GM18868 (cell line): Measurements from ENCODE around the gene TM9SF2.

Experiments
- ATAC-seq: cut with Tn5 transposase; IDR thresholded peaks from one replicate; pipeline ENCODE4 v1.9.1; 2021; ENCODE audit warnings: mild to moderate bottlenecking, moderate library complexity; ENCODE audit not compliant: unreplicated experiment

Gene TM9SF2

DNA sequence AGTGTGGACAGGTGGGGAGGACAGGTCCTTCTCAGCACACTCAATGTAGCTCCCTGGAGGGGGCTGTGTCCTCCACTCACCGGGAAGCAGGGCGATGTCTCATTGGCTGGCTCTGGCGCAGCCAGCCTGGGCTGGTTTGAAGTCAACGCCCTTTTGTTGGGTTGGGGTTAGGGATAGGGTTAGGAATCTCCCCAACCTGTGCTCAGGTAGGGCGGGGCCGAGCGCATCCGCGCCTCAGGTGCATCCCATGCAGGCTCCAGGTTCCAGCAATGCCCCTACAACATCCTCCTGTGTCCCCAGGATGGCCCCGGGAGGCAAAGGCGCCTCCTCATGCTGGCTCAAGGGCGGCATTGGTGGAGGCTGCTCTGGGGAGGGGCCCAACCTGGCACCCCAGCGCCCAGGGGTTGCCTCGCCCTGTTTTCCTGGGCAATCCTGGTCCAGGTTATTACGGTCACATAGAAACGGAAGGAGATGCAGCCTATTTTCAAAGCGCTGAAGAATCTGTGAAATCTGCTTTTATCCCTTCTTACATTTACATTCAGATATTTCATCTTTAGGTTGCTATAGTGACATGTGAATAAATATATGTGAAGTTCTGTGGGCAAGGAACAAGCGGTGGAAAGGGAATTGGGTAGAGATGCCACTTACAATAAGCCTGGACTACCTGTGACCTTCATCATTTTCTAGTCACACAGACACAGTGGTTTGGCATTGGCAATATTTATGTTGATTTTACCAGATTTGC lies 74.3 kb downstream of the TM9SF2 start:
- no peak for ATAC-seq

DNA sequence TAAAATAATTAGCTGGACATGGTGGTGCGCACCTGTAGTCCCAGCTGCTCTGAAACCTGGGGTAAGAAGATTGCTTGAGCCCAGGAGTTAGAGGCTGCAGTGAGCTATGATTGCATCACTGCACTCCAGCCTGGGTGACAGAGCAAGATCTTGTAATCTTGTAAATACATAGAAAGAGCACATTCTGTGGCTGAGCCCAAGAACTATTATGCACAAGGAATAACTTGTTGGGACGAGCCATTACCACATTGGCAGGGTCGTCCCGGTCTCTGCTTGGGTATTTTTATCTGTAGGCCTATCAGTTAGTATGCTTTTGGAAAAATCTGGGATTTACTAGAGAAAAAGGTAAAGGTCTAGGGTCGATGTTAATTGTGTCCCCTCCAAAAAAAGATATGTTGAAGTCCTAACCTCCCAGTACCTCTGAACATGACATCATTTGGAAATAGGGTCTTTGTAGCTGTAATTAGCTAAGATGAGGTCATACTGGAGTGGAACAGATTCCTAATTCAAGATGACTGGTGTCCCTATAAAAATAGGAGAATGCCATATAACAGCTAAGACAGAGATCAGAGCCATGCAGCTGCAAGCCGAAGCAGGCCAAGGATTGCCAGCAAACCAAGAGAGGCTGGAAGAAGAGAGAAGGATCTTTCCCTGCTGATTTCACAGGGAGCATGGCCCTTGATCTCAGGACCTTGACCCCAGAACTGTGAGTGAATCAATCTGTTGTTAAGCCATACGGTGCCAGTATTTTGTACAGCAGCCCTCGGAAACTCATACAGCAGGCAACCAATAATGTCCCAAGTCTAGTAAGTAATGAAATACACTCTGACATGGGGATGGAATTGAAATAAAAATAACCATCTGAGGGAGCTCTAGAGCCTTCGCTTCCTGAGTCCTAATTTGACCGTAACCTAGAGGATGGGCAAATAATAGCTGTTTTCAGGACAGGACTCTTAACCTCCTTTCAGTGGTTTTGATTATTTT lies 77.0 kb downstream of the TM9SF2 start:
- ATAC-seq: no peak

DNA sequence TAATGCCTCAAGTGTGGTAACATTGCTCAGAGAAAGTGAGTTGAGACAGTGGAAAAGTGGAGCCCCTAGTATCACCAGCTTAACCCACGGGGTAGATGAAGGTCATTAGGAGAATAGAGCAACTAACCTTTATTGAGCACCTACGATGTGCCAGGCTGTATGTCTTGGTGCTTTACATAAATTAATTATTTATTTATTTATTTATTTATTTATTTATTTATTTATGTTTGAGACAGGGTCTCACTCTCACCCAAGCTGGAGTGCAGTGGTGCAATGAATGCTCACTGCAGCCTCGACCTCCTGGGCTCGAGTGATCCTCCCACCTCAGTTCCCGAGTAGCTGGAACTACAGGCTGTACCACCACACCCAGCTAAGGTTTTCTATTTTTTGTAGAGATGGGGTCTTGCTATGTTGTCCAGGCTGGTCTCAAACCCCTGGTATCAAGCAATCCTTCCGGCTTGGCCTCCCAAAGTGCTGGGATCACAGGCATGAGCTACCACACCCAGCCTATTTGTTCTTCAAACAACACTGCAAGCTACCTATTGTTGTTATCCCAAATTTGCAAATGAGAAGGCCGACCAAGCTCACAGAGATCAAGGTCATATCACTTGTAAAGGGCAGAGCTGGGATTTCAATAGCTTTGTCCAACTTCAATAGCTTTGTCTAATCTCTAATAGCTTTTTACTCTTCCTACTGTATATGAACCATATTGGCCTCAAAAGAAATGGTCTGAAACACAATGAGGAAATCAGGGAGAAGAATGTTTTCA lies 79.4 kb downstream of the TM9SF2 start:
- ATAC-seq: no peak

DNA sequence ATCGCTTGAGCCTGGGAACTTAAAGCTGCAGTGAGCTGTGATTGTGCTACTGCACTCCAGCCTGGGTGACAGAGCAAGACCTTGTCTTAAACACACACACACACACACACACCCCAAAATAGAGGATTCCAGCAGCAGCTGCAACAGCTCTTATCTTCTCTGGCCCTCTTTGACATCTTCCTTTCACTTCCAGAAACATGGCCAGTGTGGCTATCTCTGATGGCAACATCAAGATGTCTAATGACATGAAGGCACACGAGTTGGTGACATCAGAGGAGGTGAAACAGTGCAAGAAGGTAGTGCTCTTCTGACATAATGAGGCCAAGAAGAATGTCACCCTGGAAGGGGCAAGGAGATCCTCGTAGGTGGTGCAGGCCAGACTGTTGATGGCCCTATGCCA lies 81.2 kb downstream of the TM9SF2 start:
- ATAC-seq: no peak

DNA sequence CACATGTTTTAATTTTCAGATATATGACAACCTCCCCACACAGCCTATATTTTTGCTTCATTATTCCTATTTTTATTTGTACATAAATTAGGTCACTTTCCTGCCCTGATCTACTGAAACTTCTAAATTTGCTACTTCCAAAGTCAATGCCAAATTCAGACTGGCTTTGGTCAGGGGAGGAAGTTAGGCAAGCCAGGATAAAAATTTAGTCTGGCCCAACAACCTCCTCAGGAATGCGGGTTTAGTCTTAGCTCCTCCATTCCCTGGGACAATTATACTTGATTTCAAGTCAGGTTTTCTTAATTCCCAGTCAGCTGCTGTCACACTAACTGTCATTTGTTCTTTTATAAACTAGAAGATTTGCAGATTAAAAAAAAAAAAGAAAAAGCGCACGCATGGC lies 84.3 kb downstream of the TM9SF2 start:
- no peak for ATAC-seq

DNA sequence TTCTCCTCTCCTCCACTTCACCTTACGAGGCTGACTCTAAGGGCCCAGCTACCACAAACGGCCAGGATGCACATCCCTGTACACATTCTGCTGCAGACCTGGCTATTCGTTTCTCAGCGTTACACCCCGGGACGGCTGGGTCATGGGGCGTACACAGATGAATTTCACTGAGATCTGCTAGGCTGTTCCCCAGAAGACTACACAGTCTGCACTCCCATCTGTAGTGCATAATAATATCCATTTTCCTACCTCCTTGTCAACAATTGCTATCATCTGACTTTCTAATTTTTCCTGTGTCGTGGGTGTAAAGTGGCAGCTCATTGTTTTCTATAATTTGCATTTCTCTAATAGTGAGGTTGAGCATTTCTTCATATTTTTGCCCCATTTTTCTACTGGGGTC lies 85.7 kb downstream of the TM9SF2 start:
- ATAC-seq: no peak

DNA sequence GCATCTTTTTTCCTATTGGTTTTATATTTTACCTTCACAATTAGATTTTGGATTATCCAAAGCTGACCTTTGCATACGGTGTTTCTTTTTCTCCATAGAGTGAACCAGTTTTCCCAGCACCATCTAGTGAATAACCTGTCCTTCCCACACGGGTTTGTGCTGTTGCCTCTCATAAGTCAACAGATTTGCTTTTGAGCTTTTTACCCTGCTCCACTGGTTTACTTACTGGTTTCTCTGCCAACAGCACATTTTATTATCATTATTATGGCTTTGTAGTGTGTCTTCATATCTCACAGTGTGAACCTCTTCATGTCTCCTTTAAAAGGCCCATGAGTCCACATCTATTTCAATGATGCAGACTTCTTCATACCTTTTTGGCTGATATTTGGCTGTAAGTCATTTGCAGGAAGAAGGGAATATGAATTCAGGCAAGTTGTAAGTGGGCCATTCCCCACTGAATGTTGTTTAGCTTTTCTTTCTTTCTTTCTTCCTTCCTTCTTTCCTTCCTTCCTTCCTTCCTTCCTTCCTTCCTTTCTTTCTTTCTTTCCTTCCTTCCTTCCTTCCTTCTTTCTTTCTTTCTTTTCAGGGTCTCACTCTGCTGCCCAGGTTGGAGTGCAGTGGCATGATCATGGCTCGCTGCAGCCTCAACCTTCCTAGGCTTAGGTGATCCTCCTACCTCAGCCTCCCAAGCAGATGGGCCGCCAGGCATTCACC lies 86.8 kb downstream of the TM9SF2 start:
- no peak for ATAC-seq

DNA sequence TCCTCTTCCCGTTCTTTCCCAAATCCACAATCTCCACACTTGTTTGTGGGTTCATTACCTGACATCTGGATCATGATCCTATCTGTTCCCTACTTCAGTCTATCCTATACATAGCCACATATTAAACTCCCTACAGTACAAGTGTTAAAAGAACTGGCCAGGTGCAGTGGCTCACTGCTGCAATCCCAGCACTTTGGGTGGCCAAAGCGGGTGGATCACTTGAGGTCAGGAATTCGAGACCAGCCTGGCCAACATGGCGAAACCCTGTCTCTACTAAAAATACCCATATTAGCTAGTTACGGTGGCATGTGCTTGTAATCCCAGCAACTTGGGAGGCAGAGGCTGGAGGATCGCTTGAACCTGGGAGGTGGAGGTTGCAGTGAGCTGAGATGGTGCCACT lies 88.3 kb downstream of the TM9SF2 start:
- ATAC-seq: no peak

DNA sequence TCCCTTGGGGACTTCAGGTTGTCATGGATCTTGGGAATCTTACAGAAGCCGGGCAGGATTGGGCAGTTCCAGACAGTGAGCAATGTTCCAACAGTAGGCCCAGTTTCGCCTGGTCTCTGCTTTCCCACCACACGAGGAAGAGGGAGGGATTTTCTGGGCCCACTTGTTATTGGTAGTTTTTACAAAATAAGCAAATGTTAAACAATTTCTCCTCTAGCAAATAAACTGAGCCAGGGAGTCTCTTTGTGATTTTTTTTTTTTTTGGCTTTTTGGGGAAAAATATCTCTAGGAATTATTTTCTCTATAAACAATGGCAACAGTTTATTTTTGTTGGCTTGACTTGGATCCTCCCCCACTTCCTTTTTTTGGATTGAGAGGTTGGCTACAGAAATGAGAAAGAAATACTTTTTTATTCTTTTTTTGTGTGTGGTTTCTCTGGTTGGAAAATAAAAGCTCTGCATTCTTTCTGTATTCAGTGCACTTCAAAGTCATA lies 89.3 kb downstream of the TM9SF2 start:
- ATAC-seq: no peak

DNA sequence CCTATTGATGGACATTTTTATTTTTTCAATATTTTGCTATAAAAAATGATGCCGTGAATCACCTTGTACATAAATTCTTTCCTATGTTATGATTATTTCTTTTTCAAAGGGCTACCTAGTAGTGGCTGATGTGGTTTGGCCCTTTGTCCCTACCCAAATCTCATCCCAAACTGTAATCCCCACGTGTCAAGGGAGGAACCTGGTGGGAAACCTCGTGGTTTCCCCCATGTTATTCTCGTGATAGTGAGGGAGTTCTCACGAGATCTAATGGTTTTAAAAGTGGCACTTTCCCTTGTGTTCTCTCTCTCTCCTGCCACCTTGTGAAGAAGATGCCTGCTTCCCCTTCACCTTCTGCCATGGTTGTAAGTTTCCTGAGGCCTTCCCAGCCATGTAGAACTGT lies 94.9 kb downstream of the TM9SF2 start:
- no peak for ATAC-seq

DNA sequence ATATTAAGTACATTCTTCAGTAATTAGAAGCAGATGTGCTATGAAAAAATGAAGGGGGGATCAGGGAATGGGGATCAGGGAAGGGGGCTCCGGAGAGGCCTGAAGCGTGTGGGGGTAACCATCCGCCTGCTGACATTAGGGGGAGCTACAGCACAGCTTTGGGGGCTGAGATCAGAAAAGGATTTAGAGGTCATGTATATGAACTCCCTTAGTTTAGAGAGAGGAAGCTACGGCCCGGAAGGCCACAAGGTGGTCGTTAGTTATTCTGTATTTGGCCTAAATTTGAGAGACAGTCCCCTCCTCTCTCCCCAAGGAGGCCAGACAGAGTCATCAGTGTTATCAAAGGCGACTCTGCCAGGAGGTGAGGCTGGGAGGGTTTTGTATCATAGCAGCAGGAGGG lies 99.0 kb downstream of the TM9SF2 start:
- ATAC-seq: no peak

DNA sequence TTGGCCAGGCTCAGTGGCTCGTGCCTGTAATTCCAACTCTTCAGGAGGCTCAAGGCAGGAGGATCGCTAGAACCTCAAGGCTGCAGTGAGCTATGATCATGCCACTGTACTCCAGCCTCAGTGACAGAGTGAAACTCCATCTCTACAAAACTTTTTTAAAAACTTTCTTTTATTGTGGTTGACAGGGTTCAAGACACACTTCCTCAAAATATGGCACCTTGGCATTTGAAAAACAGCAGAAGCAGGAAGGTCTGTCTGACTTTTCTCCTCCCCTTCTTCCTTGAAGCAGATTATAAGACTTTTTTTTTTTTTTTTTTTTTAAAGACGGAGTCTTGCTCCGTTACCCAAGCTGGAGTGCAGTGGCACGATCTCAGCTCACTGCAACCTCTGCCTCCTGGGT lies 100.3 kb downstream of the TM9SF2 start:
- no peak for ATAC-seq

DNA sequence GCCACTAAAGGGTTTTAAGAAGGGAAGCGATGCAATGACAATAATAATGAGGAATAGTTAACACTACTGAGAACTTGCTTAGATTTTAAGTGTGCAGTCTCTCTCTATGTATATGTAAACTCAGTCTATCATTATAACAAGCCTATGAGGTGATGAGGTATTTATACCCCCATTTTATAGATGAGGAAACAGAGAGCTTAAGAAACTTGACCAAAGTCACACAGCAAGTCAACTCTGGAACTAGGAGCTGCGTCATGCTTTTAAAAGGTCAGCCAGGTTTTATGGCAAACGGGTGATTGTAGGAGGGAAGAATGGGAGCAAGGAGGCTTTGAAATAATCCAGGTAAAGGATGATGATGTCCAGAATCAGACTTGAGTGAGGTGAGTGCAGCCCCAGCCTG lies 103.4 kb downstream of the TM9SF2 start:
- no peak for ATAC-seq

DNA sequence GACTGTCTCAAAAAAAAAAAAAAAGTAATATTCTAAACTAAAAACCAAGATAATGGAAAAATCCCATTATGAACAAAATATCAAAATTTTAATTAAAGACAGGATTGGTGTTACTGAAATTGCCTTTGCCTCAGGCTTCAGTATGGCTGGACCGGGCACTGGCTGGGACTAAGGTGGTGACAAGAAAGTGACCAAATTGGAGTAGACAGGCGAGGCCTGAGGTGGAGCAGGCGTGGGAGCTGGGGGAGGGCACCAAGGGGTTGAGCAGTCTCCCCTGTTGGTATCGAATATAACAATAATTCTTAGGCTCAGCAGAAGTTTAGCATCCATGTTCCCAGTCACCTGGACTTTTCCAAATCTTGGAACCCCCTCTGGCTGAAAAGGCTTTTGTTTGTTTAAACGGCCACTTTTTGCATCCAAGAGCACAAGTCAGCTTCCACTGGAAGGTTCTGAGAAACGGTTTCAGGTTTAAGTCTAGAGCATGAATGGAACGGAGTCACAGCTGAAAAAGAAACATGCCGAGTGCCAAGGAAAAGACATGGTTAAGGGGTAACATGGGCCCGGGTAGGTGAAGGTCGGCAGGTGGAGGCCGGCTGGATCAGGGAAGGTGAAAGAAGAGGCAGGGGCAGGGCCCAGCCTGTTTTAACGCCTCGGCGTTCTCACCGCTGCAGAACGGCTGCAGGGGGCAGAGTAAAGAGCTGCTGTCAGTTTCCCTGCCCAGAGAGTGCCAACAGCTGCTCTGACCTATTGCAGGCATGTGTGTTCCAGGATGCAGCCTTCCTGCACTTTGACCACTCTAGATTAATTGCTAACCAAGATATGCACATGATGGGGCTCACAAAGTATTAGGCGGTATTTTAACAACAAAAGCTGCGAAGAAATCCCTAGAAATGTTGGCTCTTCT lies 104.4 kb downstream of the TM9SF2 start:
- peak; percentile 59 for ATAC-seq

DNA sequence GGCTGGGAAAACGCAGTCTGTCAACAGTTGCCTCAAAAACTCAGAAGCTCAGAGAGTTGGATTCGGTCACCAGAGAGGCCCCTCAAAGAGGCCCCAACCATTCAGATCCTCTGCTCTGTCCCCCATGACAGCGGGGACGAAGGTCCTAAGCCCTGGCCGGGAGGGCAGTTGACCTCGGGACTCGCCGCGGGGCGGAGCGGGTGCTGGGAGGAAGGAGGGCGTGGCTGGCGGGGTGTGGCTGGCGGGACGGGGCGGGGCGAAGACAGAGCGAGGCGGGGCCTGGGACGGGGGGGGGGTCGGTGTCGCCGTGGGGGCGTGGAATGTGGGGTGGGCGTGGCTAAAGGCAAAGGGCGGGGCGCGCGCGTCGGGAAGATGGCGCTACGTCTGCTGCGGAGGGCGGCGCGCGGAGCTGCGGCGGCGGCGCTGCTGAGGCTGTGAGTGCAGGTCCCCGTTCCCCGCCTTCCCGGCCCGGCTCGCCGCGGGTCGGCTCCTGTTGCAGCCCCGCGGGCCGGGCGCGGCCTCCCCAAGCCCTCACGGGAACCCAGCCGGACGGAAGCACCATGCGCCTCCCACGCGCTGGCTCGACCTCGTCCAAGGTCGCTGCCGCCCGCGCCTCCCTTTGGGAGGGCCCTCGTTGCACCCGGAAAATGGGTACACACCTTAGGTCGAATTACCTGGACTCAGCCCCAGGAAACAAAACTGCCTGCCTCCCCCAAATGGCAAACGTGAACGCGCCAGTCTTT lies 105.2 kb downstream of the TM9SF2 start, which contains the start of gene CLYBL:
CLYBL (plus strand) TSS at position 367 of the 743 bp plus-strand sequence.
- ATAC-seq: peak; percentile 76

DNA sequence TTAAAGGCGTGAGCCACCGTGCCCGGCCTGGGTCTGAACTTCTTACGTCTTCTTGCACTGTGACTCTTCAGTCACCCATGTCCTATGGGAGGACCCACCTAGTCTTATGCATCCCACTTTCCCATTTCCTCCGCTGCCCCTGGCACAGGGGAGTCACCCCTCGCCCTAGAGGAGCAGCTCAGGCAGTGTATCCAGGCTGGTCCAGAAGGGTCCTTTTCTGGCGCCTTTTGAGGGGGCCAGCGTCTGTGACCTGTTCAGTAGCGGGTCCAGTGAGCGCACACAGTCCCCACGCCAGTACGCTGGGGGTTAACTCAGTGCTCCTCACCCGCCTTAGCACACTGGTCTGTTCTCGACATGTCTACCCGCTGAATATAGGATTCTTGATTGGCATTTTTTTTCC lies 107.1 kb downstream of the TM9SF2 start:
- ATAC-seq: no peak

DNA sequence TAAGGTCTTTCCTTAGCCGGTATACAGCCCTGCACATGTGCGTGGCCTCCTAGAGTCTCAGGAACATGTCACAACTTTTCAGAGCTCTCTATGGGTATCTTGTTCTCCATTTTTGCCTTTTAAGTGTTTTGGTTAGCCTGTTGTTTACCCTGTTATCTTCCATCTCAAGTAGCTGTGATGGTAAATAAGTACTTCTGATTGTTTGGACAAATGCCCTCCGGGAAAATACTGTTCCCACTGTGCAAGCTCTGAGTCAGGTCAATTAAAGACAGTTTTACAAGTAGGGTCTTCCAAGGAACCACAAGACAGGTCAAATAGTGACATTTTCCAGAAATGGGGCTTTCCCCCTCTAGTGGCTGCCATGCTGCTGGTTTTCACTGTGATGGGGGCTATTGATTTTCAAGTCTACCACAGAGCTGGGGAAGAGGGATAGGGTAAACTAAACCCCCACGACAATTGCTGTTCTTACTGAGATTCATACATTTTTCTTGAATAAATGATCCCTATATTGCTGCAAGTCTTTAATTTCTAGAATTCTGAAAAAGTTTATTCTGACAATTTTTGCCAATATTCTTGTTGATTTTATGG lies 109.5 kb downstream of the TM9SF2 start:
- no peak for ATAC-seq
